GM12874 (cell line): ENCODE results near the gene APOL4.

ENCODE experiments used
- CTCF ChIP-seq: IDR thresholded peaks from 2 replicates; pipeline ENCODE4 v1.5.1; 2011; ENCODE audit warnings: low read depth, mild to moderate bottlenecking, control low read depth, low read length, moderate library complexity; ENCODE audit not compliant: insufficient read depth

The APOL4 gene

GRCh38 chr22:36218648-36219193 is 17.1 kb upstream of the APOL4 start:
- TF ChIP-seq CTCF = no peak

DNA sequence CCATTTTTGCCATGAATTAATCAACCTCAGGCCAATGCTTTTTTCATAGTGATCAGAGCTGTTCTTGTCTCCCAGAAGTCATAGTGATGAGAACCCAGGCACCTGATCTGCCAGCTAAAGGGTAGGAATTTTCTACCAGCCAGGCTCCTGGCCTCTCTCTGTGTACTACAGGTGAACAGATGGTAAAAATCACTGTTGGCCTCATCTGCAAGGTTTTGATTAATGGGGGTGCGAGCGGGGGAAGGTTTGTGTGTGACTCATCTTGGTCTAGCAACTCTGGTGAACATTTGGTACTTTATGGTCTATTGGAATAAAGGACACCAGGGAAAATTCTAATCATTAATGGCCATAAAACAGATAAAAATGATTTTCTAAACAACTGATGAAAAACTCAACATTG is 14.4 kb upstream of the APOL4 start:
- TF ChIP-seq CTCF = no peak

DNA sequence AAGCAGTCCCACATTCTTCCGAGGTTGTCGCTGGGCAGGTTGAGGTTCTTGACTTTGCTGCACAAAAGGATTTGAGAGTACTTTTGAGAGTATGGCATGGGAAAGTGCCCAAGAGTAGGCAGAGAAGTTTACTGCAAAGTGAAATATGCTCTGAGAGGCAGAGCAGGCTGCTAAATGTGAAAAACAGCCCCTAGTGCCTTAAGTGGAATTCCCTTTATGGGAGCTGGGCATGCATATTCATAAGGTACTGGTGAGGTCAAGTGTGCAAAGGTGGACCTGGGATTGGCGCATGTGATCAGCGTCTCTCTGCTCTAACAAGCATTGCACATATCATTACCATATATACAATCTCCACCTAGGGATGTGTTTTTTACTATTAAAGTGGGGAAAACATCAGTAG is 12.0 kb upstream of the APOL4 start:
- no peak for TF ChIP-seq CTCF

GRCh38 chr22:36212901-36213300 is 11.3 kb upstream of the APOL4 start:
- TF ChIP-seq CTCF = no peak

GRCh38 chr22:36211237-36211861 is 9.7 kb upstream of the APOL4 start:
- TF ChIP-seq CTCF = no peak

DNA sequence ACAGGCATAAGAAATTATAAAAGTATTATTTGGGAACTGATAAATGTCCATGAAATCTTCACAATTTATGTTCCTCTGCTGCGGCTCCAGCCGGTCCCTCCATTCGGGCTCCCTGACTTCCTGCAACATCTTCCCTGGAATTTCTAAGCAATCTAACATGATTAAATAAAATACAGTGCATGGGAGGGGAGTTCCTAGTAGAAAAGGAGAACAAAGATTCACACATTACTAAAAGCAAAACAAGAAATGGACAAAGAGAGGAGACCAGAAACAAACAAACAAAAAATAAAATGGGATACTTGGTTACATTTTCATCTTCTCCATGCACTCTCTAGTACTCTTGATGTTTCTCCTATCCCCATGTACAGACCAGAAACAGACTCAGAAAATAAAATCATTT is 8.6 kb upstream of the APOL4 start:
- TF ChIP-seq CTCF = no peak

- no peak for TF ChIP-seq CTCF
Measured at GRCh38 chr22:36208914-36209313, 7.3 kb upstream of the APOL4 start.
